NCI-H2107 (cell line): ENCODE data around the gene CARD10.
"Not testable (repeated sequence)": the region's sequence is repeated elsewhere in the genome, so short reads cannot be mapped to it uniquely, and the experiment has no call there.

Experiments
- DNase-seq: peaks from one replicate; lab custom pipeline; 2025; lab: John Stamatoyannopoulos, UW

Gene CARD10

DNA sequence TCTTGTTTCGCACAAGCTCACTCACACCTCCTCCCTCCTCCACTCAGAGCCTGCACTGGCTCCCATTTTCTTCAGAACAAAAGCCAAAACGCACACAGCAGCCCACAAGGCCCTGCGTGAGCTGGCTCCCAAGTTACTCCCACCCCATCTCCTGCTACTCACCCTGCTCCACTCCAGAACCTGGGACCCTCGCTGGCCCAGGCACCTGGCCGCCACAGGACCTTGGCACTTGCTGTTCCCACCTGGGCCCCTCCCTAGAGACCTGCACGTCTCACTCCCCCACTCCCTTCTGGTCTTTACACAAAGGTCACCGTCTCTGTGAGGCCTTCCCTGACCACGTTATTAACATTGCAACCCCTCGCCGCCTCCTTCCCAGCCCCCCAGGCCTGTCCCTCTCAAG lies 32.1 kb downstream of the CARD10 start:
- no peak for DNase-seq

DNA sequence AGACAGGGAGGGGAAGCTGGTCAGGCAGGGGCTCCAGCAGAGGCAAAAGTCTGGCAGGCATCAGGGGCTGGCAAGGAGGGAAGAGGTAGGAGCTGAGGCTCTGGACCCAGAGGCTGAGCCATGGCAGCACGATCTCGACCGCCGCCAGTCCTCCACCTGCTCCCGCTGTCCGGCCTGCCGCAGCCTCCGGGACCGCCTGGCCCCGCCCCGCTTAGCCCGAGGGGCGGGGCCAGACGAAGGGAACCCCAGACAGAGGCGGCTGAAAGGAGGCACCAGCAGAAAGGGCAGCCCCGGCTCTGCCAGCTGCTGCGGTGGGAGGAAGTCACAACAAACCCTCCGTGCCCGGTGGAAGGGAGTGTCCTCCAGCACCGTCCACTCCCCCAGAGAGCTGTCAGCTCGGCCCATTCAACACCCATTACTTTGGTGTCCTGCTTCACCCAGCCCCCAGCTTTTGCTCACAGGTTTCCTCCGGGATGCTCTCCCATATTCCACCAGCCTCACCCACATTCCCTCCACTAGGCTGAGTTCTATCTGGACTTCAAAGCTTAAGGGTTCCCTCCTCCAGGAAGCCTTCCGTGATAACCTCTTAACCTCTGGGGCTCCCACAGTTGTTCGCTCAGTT lies 32.9 kb downstream of the CARD10 start, which contains the start of gene MFNG:
Gene MFNG (minus strand): TSS at position 161 of the 622 bp plus-strand sequence. CDS start 207 bp downstream, outside the sequence.
- no peak for DNase-seq

DNA sequence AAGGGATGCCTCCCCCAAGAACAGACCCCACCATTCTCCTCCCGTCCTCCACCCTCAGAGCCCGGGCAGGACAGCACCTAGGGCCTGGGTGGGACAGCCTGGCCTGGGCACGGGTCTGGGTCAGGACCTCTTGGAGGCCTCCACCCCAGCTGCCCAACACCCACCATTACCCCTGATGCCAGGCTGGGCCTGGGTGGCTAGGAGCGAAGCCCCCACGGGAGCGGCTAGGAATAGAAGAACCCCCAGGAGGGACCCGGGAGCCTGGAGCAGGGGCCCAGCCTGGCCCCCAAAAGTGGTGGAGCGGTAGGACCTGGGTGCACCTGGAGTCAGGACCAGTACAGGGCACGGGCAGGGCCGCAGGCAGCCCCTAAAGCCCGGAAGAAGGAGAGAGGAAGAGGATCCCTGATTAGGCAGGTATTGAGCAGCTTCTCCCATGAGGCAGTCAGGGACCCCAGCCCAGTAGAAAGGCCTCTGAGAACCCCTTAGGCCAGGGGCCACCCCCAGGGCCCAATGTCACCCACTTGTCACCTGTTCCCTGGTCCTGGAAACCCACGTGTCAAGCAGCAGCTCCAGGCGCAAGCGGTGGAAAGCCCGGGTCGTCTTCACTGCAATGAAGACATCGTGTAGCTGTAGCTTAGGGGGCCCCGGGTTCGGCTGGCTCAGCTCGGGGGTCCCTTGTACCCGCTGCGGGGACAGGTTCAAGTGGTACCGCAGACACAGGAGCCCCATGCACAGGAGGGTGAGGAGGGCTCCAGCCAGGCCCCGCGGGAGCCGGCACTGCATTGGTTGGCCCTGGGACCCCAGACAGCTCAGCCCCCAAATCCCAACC lies 33.6 kb downstream of the CARD10 start:
- DNase-seq = no peak

DNA sequence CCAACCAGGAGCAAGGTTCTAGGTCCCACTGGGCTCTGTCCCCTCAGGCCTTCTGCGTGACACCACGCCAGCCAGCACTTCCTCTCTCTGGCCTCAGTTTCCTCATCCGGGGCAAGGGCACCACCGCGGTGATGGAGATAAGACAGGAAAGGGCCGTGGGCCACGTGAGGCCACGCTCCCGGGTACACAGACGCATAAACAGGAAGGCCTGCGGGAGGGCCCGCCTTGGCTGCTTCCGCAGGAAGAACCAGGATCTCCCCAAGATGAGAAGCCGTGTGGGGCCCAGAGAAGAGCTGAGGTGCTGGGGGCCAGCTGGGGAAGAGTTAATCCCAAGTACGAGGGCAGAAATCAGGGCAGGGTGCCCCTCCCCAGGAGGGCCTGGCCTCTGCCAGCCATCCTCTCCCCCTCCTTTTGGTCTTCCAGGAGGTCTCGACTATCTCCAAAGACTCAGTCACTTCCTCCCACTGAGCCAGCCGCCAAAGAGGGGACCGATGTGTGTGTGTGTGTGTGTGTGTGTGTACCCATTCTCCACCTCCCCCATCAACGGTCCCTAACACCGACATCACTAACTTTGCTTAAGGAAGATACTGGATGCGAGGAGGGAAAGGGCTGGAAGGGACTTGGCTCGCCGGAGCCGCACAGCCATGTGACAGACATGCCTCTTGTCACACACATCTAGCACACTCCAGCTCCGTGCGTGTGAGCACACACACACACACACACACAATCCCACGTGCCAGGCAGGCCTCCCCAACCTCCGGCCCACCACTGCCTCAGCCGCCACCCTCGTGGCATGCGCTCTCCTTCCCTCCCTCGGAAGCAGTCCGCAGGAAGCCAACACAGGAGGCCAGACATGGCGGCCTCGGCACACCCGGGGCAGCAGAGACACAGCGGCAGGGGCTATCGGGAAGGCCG lies 34.5 kb downstream of the CARD10 start:
- no peak for DNase-seq

DNA sequence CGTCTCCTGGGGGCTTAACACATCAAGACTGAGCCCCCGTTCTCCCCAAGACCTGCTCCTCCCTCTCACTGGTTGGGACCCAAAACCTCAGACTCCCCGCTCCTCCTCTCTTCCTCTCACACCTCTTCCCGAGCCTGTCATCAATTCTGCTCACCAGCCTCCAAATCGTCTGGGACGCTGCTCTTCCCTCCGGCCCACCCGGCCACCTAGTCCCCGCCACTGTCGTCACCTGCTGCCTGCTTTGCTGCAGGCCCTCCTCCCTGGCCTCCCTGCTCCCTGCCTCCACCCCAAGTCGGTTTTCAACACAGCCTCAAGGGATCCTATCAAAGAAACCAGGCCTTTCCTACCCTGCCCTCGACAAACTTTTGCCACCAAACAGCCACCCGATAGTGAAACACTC lies 36.2 kb downstream of the CARD10 start:
- DNase-seq = no peak

DNA sequence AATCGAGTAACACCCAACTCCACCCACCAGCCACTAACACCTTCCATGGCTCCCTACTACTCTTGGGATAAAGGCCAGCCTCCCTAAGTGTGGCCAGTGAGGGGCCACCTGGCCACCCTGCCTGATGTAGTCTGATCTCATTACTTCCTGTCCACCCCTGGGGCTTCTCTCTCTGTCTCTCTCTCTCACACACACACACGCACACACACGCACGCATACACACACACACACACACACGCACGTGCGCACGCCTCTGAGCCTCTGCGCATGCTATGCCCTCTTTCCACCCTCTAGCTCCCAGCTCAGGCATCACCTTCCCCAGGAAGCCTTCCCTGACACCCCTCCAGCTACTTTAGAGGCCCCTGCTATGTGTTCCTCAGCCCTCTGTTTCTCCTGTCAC lies 37.0 kb downstream of the CARD10 start:
- DNase-seq = no peak

DNA sequence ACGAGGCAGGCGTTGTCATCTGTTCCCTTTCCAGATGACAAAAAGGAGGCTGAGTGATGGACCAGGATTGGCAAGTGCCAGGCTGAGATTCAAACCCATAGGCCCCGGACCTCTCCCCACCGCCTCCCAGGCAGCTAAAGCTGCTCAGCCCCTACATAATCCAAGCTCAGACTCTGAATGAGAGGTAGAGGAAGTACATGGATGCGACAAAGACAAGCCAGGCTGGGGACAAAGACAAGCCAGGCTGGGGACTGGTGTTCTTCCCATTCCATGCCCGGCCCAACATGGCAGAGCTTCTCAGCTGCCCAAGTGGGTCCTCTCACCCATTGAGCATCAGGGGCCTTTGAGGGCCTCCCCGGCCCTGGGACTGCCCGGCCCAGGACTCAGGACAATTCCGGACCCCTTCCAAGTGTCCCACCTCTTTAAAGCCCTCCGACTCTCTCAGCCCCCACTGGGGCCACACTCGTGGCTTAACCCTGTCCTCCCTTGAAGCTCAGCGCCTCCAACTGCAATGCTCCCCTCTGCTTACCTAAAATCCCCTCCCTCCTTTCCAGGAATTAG lies 37.8 kb downstream of the CARD10 start:
- no peak for DNase-seq

GRCh38 chr22:37480387-37481346 lies 38.5 kb downstream of the CARD10 start:
- DNase-seq = no peak

GRCh38 chr22:37479196-37479595 lies 40.0 kb downstream of the CARD10 start:
- no peak for DNase-seq

- DNase-seq = no peak
Measured at GRCh38 chr22:37476389-37477329, 42.6 kb downstream of the CARD10 start.

- no peak for DNase-seq
Measured at GRCh38 chr22:37474447-37475090, 44.6 kb downstream of the CARD10 start.

GRCh38 chr22:37473437-37473946 lies 45.7 kb downstream of the CARD10 start:
- no peak for DNase-seq

DNA sequence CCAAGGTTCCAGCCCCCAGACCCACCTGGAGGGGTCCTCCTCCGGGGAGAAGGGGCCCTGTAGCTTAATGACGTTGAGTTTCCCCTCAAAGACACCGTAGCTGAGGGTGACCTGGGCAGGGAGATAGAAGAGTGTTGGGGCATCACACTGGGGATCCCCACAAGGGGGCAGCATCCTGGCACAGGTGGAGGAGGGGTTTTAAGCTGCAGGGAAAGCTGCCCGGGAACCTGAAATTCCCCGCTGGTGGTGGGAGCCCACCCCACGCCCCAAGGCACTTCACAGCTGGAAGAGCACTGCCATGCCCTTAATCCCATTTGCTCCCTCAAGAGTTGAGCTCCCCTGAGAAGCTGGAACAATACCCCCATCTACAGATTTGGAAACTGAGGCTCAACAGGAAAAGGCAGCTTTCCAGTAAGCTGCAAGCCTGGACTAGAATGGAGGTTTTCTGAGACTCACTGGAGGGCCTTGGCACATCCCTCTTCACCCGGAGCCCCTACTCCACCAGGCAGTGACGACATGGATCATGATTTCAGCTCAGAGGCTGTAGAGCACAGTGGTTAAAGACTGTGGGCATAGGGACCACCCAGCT lies 46.7 kb downstream of the CARD10 start:
- no peak for DNase-seq

DNA sequence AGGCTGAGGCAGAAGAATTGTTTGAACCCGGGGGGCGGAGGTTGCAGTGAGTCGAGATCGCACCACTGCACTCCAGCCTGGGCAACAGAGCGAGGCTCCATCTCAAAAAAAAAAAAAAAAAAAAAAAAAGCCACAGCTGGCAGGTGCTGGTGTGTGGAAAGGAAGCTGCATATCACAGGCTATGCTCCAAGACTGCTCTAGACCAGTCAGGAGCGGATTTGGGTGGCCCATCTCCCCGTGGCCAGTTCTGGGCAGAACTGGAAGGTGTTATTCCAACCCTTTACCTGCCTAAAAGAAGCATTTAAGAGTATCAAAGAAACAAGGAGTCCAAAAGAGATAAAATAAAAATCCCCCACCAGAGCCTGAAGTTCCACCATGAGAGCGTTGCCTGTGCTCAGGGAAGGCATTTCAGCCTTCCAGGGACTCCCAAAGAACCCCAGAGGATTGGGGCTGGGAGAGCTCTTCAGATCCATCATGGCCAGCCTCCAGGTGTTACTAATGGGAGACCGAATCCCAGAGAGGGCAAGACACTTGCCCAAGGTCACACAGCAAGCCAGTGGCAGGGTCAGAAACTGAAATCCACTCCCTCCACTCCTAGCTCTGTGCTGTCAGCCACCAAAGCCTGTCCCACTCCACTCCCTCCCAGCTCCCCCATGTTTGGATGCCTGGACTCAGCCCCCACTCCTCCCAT lies 47.3 kb downstream of the CARD10 start:
- no peak for DNase-seq

DNA sequence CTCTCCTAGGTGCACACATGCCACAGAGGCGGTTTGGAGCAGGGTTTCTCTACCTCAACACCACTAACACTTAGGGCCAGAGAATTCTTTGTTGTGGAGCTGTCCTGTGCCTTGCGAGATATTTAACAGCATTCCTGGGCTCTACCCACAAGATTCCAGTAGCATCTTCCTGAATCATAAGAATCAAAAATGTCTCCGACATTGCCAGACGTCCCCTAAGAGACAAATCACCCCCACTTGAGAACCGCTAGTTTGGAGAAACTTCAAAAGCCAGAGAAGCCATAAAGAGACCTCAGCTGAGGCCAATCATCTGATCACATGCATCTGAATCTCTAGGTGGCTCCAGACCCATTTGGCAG lies 49.1 kb downstream of the CARD10 start:
- no peak for DNase-seq

DNA sequence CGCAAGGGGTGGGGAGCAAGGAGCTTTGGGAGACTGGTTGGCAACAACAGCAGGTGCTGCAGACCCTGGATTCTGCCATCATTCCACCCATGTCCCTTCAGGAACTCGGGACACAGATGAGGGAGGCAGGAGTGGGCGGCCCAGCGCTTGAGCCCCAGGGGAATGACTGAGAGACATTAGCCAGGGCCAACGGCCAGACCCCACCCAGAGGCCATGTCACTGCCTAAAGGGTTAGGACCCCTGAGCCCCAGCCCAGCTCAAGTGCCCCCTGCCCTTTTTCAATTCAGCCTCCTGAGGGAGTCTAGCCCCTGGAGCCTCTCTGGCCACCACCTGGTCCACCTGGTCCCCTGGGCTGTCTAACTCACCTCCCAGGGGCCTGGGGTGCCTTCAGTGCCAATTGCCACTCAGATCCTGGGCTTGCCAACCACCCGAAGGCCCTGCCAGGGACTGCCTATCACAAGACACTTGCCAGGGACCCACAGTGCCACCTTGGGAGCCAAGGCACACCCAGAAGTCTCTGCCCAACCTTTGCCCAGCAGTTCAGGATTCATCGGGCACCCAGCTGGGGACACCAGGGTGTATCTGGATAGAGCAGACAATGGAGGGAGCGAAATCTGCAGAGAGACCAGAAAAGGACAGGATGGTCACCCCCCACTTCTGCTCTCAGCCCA lies 49.7 kb downstream of the CARD10 start:
- no peak for DNase-seq

GRCh38 chr22:37468201-37468695 lies 51.0 kb downstream of the CARD10 start:
- DNase-seq = not testable (repeated sequence)
